ENCODE measurements around the gene UBAP2.
A peak's percentile ranks its signal among the peaks of the same experiment; 100 is the strongest.

The UBAP2 gene

DNA sequence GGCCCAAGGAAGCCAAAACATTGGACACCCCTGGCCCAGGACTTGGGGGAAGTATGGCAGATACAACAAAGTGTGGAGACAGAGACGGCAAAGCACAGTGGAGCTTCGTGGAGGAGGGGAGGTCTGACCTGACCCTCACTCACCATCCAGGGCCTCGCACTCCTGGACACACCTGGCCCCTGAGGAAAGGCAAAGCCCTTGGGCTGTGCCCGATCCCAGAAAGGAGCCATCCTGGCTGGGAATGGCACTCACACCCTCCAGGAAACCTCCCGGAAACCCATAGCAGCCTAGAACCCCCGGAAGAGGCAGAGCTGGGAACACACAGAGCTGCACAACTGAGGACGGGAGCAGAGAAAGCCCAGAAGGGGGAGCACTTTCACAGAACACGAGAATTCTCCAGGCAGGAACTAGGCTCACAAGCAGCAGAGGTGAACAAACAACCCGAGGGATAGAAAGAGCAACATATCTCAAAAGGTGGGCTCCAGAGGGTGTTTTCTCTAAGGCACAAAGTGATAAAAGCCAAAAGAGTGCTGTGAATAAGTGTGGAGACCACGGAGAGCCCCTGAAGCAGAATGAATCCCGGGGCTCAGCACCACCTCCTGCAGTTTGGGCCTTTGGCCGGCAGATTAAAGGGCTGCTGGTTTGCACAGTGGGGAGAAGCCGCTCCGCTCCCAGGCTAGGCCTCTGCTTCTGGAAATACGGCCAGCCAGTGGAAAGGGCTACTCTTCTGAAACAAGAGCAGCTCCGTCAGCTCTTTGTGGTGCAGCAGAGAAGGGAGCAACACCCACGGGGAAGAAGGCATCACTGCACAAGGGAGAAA lies 123.5 kb downstream of the UBAP2 start:
- DNase-seq (ENCODE audit: low spot score), result peak; percentile 24

DNA sequence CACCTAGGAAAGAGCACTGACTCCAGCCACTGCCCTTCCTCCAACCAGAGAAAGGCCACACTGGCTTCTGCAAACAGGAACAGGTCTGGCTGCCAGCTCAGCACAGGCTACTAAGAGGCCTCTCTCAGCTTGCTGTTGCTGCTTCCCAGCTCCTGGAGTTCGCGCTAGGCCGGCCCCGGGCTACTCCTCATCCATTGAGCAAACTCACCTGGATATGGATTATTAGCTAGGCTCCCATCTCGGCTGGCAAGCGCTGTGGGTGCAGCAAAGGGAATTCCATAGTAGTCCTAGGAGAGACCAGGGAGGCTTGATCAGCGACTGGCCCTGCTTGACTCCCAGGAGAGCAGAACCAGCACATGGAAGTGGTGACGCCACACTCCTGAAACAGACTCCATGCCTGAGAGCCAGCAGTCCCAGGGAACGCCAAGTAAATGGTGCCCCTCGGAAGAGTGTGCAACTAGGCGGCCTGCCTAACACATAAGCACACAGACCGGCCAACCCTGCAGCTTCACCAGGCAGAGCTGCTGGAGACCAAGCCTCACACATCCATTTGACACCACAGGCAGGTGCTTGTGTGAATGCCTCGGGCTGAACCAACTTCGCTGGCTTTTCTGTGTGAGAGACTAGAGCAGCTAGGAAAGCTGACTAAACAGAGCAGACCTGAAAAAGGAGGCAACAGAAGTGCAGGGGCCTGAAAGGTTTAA lies 124.5 kb downstream of the UBAP2 start:
- no peak for DNase-seq (ENCODE audit: low spot score)

- DNase-seq (ENCODE audit: low spot score), result no peak
Observed at GRCh38 chr9:33923079-33923478, 125.6 kb downstream of the UBAP2 start.

GRCh38 chr9:33921967-33922895 lies 126.5 kb downstream of the UBAP2 start:
- DNase-seq (ENCODE audit: low spot score), result no peak

DNA sequence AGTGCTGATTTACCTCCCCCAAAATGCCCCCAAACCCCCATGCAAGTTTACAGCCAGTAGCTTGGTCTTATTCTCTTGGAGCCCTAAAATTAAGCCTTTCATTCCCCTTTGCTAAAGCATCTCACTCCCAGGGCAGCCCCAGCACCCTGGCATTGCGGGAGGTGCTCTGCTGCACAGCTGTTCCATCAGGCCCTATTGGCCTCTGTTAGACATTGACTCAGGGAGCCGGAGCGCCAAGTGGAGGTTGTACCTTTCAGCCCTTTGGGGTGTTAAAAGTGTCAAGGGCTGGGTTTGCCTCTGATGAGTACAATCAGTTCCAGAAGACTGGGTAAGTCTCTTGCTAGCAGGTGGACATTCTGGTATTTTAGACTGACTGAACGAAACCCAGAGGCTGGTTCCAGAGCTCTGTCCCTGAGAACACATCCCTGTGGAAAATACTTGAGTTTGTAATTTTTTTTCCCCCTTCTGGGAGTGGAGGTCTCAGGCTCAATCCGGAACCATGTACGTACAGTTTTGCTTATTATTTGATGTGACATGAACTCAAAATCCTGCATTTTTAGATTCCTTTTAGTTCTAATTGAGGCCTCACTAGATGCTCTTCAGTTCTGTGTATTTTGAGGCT lies 129.3 kb downstream of the UBAP2 start:
- no peak for DNase-seq (ENCODE audit: low spot score)

DNA sequence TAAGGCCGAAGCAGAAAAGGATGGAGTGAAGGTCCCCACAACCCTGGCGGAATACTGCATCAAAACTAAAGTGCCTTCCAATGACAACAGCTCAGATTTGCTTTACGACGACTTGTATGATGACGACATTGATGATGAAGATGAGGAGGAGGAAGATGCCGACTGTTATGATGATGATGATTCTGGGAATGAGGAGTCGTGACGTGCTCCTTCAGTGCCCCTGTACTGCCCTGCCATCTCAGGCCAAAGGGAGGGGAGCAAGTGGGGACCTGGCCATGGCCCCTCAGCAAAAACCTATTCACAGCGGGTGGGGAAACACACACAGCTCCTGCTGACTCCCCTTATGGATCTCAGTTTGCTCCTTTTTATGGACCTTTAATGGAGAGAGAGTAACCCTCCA lies 131.7 kb downstream of the UBAP2 start:
- DNase-seq (ENCODE audit: low spot score), result no peak

DNA sequence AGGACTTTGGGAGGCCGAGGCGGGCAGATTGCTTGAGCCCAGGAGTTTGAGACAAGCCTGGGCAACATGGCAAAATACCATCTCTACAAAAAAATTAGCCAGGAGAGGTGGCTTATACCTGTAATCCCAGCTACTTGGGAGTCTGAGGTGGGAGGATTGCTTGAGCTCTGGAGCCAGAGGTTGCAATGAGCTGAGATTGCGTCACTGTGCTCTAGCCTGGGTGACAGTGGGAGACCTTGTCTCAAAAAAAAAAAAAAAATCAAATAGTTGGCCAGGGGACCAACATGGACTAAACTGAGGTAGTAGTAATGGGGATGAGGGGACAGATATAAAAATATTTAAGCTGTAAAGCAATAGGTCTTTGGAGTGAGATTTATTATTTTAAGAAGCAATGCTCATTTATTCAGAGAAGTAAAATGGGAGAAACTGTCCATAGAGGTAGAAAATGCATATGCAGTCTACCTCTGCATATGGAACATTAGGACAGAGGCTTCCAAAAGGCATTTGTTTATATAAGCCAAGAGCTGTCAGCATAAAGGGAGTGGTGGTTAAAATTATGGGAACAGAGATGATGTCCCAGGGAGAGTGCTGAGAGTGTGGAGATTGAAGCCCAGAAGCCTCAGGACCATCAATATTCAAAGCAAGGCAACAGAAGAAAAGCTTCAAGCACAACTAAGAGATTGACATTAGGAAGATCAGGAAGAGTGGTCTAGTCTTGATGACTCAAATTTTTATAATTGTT lies 133.6 kb downstream of the UBAP2 start:
- DNase-seq (ENCODE audit: low spot score), result no peak

GRCh38 chr9:33913541-33913940 lies 135.1 kb downstream of the UBAP2 start:
- no peak for DNase-seq (ENCODE audit: low spot score)

GRCh38 chr9:33908749-33909148 lies 139.9 kb downstream of the UBAP2 start:
- no peak for DNase-seq (ENCODE audit: low spot score)

- DNase-seq (ENCODE audit: low spot score), result no peak
Observed at GRCh38 chr9:33908114-33908513, 140.6 kb downstream of the UBAP2 start.

DNA sequence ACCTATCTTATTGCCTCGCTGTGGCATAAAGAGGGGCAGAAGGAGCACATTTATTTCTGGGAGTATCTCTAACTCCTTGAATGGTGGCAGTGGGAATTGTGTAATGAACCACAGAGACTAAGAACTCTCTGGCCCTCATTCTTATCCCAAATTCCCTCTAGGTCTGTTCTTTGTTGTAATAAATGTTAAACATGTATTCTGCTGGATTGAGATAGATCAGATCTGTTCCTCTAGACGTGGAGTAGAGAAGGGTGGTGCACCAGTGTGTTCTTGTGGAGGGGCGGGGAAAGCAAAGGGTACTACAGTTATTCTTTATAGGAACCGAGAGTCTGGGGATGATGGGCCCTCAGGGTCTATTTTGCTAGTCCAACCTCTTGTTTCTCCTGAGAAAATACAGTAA lies 141.3 kb downstream of the UBAP2 start:
- DNase-seq (ENCODE audit: low spot score), result no peak

GRCh38 chr9:33906769-33907168 lies 141.9 kb downstream of the UBAP2 start:
- no peak for DNase-seq (ENCODE audit: low spot score)

DNA sequence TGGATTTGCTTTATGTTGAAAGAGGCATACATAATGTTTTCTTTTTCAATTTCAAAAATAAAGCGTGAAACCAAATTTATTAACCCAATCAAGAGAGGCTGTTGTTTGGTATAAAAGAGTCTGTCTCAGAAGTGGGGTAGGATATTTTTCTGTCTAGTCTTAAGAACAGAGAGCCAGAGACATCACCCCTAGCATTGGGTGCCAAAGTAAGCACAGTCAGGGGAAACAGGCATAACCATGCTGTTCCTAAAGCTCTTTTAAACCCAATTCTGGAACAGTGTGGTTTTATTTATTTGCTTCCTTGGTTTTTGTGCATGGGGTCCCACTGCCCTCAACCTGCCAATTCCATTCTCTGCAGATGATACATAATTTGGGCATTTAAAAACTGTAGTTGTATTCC lies 143.6 kb downstream of the UBAP2 start:
- no peak for DNase-seq (ENCODE audit: low spot score)

DNA sequence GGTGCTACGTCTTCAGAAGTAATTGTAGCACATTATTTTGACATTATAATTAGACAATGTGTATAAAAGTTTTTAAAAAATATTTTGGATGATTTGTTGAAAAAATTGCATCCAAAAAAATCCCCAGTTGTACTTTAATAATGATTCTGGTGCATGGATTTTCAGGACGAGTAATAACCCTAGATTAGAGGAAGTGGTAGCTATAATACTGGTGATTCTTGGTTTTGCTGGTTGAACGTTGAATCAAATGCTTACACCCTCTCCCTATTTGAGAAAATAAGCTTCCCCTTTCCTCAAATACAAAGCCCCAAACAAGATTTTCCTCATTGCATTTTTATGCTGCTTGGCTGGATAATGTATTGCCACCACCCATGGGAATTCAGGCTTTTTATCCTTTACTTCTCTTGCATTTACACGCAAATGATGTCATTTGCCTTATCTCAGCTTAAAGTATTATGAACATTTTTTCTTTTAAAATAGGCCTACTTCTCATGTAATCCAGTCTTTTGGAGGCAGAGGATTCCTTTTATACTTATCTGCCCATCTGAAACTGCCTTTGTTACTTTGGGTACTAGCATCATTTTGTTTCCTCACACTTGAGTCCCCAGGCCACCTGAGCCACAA lies 145.4 kb downstream of the UBAP2 start:
- DNase-seq (ENCODE audit: low spot score), result no peak

DNA sequence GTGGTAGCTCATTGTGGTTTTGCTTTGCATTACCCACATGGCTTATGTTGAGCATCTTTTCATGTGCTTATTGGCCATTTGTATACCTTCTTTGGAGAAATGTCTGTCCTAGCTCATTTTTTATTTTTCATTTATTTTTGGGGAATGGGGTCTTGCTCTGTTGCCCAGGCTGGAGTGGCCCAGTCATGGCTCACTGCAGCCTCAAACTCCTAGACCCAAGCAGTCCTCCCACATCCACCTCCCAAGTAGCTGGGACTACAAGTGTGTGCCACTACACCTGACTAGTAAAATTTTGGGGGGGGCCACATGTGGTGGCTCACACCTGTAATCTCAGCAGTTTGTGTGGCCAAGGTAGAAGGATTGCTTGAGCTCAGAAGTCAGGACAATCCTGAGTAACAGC lies 154.4 kb downstream of the UBAP2 start:
- DNase-seq (ENCODE audit: low spot score), result no peak

- no peak for DNase-seq (ENCODE audit: low spot score)
Observed at GRCh38 chr9:33893861-33894260, 154.8 kb downstream of the UBAP2 start.

DNA sequence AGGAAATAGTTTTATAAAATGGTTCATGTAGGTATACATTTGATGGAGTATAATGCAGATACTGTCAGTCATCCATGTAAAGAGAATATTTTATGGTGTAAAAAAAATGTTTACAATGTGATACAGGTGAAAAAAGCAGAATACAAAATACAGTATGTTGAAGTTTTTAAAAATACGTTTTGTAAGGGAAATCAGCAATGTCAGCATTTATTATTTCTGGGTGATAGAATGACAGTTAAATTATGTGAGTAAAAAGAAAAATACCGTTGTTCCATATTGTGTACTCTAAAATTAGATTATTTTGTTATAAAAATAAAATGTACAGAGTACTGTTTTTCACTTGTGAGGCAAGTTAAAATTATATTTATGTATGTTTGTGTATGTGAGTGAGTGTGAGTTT lies 162.7 kb downstream of the UBAP2 start:
- no peak for DNase-seq (ENCODE audit: low spot score)

DNA sequence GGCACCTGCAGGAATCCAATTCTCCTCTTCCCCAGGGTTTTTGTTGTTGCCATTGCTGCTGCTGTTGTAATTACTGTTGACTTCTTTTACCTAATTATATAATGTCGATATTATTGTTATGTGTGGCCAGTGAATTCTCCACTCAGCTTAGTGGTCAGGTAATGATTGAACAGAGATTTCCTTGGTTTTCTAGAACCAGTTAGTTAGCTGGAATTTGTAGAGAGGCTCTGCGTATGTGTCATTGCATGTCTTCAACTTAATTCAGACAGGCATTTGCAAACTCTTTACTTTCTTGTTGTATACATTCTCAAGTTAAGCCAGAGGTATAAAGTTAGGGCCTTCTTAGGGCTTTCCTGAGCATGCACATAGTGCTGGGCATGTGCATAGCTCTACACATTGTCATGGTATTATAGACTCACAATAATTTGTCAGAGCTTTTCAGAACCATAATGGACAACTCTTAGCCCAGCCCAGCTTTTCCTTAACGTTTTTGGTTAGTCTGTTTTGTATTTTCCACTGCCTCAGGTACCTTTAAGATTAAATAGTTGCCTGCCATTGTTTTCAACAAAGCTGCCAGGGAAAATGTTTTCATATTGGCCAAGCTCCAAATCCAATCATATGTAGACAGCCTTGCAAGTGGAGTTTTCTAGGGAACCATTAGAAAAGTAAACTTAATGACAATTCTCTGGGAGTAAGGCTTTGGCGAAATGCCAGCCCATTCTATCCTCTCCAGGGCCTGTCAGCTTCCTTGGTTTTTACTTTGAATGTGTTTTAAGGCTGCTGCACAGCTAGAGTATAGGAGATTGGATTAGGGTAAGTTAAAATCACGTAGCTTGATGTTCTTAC lies 163.6 kb downstream of the UBAP2 start:
- no peak for DNase-seq (ENCODE audit: low spot score)

- no peak for DNase-seq (ENCODE audit: low spot score)
Observed at GRCh38 chr9:33881635-33882034, 167.1 kb downstream of the UBAP2 start.

Data from CD4-positive, alpha-beta T cell treated with Interleukin-15 for 4 hours (primary cell).